ENCODE measurements around the gene VHLL.
"Not testable (repeated sequence)": the region's sequence is repeated elsewhere in the genome, so short reads cannot be mapped to it uniquely, and the experiment has no call there.

VHLL gene

GRCh38 chr1:156298852-156299357 is at the start of gene VHLL:
TSS of gene VHLL (minus strand) at chr1:156299307. CDS start at chr1:156299189, 118 bp downstream.
- DNase-seq (ENCODE audit: low read depth): no peak

- DNase-seq (ENCODE audit: low read depth): peak; percentile 61
Measured at GRCh38 chr1:156347331-156347730, 48.2 kb upstream of the VHLL start.

GRCh38 chr1:156346636-156347035 is 47.5 kb upstream of the VHLL start:
- no peak for DNase-seq (ENCODE audit: low read depth)

DNA sequence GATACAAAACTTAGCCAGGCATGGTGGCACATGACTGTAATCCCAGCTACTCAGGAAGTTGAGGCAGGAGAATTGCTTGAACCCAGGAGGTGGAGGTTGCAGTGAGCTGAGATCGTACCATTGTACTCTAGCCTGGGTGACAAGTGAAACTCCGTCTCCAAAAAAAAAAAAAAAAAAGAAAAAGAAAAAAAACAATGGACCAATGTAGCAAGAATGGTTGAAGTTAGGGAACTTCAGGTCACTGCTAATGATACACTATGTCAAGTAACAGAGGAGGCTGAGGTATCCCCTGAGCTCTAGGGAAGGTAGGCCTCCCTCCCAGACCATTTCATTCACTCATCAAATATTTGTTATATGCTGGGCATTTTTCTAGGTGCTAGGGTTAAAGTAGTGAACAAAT is 46.9 kb upstream of the VHLL start:
- DNase-seq (ENCODE audit: low read depth): not testable (repeated sequence)

DNA sequence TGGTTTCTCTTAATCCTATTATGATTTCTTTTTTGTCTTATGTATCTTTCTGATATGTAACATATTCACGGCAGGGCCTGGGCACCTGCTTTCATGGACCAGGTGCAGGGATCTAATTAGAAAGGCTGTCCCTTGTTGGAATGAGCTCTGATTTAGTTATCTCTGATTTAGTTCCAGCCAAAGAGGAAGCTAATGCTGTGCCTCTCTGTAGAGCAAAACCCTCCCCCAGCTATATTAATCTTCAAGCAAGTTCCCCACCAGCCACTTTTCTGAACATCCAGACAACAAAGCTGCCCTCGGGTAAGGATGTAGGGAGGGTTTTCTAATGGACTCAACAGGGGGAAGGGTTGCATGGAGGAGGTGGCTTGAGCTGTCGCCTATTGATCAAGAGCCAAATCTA is 45.3 kb upstream of the VHLL start:
- no peak for DNase-seq (ENCODE audit: low read depth)

- no peak for DNase-seq (ENCODE audit: low read depth)
Measured at GRCh38 chr1:156342166-156342955, 43.3 kb upstream of the VHLL start.

DNA sequence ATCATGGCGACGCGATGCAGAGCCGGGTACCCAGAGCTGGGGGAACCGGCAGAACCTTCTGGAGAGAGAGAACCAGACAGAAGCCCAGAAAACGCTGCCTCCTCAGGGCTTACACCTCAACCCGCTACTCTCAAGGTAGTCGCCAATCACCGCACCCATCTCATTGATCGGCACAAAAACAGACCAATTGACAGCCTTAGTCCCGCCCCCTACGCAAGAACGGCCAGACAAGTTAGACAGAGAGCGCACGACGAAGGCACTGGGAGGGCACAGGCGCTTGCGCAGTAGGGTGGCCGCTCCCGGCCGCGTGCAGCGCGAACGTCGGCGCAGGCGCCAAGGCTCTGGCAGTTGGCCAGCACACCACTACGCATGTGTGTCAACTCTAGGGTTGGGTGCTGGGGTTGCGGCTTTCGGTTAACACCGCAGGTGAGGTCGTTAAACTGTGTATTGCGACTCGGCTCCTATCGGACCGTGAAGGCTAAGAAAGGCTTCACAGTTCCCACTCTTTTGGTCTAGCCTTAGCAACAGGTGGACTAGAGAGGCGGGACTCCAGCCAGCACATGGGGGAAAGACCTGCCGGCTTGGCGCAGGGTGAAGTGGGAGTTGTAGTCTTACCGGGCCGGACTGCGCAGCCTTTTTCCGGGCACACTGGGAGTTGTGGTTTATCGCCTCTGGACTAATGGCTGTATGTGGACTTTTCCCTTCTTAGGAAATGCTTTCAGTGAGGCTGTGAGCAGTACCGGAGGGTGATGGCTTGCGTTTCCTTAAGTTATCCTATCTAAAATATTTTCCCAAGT is 39.3 kb upstream of the VHLL start, which contains the start of the genes CCT3 and TSACC:
Gene CCT3, minus strand, starts transcription at position 113 of the 797 bp plus-strand sequence. Its CDS starts 108 bp downstream, at position 5.
Gene TSACC, plus strand, starts transcription at position 347 of the 797 bp plus-strand sequence. CDS start 1,232 bp downstream, outside the sequence.
- peak; percentile 99 for DNase-seq (ENCODE audit: low read depth)

GRCh38 chr1:156337888-156338179 is 38.7 kb upstream of the VHLL start:
- DNase-seq (ENCODE audit: low read depth): no peak

DNA sequence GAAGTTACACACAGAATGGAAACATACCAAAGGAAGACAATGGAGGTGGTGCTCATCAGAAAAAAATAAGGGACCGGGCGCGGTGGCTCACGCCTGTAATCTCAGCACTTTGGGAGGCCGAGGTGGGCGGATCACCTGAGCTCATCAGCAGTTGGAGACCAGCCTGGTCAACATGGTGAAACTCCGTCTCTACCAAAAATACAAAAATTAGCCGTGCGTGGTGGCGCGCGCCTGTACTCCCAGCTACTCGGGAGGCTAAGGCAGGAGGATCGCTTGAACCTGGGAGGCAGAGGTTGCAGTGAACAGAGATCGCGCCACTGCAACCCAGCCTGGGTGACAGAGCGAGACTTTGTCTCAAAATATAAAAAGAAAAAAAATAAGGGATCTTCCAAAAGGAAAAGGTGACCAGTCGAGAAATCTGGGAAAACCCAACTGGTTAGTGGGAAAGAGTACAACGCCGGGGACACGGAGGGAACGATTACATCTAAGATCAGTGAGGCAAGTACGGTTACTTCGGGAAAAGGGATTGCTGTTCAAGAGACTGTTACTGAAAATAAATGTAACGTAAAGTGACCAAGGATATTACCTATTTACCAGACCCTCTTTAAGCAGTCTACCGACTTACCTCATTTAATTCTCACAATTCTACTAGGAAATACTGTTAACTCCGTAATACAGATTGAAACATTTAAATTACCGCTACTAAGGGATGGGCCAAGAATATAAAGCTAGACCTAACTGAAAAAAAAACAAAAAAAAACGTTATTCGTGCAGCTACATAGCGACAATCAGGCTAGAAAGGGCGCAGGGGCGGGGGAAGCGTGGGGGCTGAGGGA is 38.2 kb upstream of the VHLL start:
- no peak for DNase-seq (ENCODE audit: low read depth)

GRCh38 chr1:156336242-156336641 is 37.1 kb upstream of the VHLL start:
- no peak for DNase-seq (ENCODE audit: low read depth)

GRCh38 chr1:156323179-156323578 is 24.1 kb upstream of the VHLL start:
- DNase-seq (ENCODE audit: low read depth): not testable (repeated sequence)

- DNase-seq (ENCODE audit: low read depth): no peak
Measured at GRCh38 chr1:156320560-156320959, 21.5 kb upstream of the VHLL start.

GRCh38 chr1:156319664-156320063 is 20.6 kb upstream of the VHLL start:
- DNase-seq (ENCODE audit: low read depth): no peak

GRCh38 chr1:156316909-156317308 is 17.8 kb upstream of the VHLL start:
- no peak for DNase-seq (ENCODE audit: low read depth)

DNA sequence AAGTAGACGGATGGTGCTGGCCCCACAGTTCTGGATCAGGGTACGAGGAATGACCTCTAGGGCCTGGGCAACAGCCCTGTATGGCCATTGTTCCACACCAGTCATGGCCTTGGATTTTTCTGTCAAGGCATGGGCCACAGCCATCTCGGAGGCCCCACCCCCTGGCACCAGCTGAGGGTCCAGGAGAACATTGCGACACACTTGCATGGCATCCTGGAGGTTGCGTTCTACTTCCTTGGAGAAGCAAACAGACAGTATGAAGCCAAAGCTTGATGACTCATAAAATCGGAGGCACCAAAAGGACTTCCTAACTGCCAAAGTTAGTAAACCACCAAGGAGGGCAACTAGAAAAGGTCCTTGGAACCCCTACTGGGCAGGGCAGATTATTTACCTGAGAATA is 11.9 kb upstream of the VHLL start:
- DNase-seq (ENCODE audit: low read depth): peak; percentile 7

DNA sequence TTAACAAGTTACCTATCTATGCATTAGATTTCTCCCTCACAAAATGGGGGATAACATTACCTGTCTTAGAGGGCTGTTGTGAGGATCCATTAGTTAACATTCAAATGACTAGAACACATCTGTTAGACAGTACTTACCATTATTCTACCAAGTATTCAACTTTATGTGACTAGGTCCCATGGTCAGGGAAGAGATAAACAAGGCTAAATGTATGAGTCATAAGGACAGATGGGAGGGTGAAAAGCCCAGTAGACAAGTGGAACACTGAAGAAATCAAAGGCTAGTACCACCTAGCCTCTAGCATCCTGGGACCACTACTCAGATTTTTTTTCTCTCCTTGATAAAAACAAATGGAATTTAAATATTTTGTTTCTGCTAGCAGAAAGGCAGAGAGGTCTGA is 9.0 kb upstream of the VHLL start:
- DNase-seq (ENCODE audit: low read depth): no peak

GRCh38 chr1:156305215-156305614 is 6.1 kb upstream of the VHLL start:
- DNase-seq (ENCODE audit: low read depth): no peak

DNA sequence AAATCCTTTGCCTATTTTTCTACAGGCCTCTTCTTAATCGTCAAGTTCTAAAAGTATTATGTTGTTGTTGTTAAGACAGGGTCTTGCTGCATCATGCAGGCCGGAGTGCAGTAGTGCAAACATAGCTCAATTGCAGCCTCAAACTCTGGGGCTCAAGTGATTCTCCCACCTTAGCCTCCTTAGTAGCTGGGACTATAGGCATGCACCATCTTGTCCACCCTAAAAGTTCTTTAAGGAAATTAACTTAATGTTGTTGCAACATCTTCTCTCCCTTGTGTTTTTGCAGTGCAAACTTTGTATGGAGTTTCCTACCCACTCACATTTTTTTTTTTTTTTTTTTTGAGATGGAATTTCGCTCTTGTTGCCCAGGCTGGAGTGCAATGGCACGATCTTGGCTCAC is 4.1 kb upstream of the VHLL start:
- DNase-seq (ENCODE audit: low read depth): no peak

DNA sequence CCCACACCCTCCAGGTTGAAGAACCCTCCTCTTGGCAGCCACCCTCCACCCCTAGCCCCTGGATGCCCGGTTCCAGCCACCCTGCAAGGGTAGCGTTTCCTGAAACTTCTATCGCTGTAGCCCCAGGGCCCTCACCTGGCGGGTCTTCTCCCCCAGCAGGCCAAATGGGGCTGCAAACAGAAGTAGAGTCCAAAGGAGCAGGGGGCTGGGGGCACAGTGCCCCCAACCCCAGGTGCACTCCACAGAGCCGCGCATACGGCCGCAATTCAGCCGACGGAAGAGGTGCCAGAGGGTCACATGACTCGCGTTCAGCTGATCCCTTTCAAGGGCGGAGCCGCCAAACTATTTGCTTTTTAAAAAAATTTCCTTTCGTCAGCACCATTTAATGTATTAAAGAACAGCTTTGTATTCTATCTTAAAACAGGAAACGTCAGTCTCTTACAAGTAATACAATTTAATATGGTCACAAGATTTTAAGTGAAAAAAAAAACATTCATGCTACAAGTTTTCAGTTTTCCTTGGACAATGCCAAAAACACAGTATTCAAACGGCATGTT is 3.6 kb downstream of the VHLL start, which contains the start of gene GLMP:
Gene GLMP, minus strand, starts transcription at position 289 of the 557 bp plus-strand sequence. Its CDS starts 34 bp downstream, at position 255.
- peak; percentile 54 for DNase-seq (ENCODE audit: low read depth)

DNA sequence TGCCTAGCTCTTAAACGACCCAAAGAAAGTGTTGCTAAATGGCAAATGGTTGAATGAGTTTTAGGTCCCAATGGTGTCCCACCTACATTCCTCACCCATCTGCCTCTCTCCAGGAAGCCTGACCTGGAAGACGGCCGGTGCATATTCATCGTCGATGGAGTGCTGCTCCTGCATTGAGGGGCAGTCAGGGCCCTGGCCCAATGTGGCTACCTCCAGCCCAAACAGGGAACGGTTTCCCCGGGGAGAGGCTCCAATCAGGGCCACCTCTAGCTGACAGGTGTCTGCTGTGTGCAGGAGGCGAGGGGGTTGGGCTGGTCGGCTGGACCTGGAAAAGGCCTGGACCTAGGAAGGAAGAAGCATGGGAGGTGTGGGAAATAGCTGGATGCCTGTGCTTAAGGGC is 5.2 kb downstream of the VHLL start:
- no peak for DNase-seq (ENCODE audit: low read depth)

- DNase-seq (ENCODE audit: low read depth): no peak
Measured at GRCh38 chr1:156293098-156293434, 6.0 kb downstream of the VHLL start.
